HG02759 (cell line): Measurements from ENCODE around the gene CDON.

Experiments
- ATAC-seq: cut with Tn5 transposase; IDR thresholded peaks from one replicate; pipeline ENCODE4 v1.9.1; 2021; ENCODE audit warnings: mild to moderate bottlenecking, moderate library complexity; ENCODE audit not compliant: unreplicated experiment

CDON gene

DNA sequence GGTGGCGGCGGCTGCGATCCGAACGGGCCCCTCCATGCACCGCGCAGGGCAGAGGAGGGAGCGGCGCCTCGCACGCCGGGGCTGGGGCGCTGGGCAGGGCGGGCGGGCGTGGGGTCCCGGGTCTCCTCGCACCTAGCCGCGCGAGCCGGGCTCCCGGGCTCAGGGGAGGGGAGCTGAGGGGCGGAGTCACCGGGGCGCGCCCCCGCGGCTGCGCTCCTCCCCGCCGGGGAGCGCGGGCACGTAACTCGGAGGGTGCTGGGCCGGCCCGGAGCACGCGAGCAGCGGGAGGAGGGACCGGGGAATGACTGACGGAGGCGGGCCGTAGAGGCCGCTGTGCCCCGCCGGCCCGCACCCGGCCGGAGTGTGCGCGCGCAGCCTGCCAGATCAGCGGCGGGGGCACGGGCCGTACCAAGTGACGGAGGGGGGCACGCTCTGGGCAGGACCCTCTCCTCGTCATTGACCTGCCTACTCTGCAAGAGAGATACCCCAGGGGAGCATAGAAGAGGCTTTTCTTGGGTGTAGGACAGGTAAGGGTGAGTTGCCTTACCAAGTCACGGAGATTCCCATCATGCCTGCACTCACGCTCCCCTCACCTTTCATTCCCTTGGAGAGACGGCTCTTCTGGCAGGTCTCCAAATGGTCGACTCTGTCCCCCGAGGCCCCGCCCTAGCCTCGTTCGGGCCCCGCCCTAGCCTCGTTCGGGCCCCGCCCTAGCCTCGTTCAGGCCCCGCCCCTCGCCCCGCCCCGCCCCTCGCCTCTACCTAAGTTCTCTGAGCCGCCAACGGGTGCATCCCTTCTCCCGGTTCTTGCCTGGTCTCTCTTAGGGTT lies at the start of gene CDON:
CDON (minus strand) TSS at position 188 of the 828 bp plus-strand sequence. CDS start 39,390 bp downstream, outside the sequence.
- peak; percentile 98 for ATAC-seq

DNA sequence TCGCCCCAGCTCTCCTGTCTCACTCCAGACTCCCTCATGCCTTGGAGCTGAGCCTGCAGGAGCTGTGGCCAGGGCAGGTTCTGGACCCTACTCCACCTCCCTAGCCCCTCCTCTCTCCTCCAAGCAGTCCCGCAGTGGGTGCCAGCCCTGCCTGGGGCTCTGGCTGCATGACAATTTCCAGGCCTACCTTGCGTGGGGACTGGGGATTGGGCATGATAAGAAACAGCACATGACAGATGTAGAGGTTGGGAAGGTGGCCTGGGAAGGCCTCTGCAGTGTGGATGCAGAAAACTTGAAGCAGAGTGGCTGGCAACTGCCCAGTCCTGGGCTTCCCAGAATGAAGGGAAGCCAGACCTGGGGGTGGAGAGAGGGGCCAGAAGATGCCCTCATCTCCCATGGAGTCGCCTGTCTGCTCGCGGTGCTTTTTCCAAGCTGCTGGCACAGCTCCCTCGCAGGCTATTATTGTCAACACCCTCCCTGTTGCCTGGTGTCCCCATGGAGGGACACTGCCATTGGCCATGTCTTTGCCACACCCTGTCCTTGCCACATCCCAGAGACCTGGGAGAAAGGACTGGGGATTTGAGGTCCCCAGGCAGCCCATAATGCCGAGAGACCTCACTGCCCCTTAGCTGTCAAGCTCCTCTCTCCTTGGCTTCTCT lies 48.9 kb upstream of the CDON start:
- no peak for ATAC-seq

GRCh38 chr11:126109941-126110731 lies 47.5 kb upstream of the CDON start:
- ATAC-seq: no peak

DNA sequence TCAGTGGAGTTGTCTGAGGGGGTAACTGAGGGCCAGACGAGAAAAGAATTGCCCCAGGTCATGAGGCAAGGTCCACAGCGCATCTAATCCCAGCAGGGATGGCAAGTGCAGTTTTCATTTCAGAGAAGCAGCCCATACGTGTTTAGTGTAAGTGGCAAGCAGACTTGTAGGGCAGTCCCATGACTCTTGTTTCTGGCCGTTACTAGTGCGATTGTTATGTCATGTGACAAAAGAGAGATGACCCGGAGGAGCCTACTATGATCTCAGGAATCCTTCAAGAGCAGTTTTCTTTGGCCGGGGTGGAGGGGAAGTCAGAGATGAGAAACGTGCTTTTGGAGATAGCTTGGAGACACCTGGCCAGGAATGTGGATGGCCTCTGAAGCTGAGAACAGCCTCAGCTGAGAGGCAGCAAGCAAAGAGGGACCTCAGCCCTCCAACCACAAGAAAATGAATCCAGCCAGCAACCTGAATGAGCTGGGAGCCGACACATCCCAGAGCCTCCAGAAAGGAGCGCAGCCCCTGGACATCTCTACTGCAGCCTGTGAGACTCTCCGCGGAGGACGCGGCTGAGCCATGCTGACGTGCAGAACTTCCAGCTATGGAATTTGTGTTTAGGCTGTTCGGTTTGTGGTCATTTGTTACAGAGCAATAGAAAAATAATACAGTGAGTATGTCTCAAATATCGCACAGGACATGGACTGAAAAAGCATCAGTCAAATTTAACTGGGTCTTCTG lies 44.1 kb upstream of the CDON start:
- ATAC-seq: no peak

- ATAC-seq: no peak
Measured at GRCh38 chr11:126105748-126106080, 43.0 kb upstream of the CDON start.

- no peak for ATAC-seq
Measured at GRCh38 chr11:126105022-126105747, 42.5 kb upstream of the CDON start.

DNA sequence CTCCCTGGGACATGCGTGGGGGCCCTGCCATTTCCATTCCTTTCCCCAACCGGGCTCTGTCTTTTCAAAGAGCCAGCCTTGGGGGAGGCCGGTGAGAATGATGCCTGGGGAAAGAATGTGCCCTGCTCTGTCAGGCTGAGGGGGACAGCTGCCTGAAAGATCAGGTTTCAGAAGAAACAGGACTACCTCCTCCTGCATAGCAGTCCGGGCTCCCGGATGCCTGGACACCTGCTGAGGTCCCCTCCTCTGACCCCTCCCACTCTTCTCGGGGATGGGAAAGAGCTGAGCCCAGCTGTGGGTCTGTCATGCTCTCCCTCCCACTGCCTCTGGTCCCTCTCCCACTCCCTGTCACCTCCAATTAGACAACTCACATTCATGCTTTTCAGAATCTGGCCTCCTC lies 41.8 kb upstream of the CDON start:
- ATAC-seq: no peak

- no peak for ATAC-seq
Measured at GRCh38 chr11:126103150-126103549, 40.5 kb upstream of the CDON start.

GRCh38 chr11:126102436-126102981 lies 39.8 kb upstream of the CDON start:
- ATAC-seq: no peak

GRCh38 chr11:126101930-126102283 lies 39.2 kb upstream of the CDON start:
- ATAC-seq: no peak

- no peak for ATAC-seq
Measured at GRCh38 chr11:126101251-126101929, 38.7 kb upstream of the CDON start.

- no peak for ATAC-seq
Measured at GRCh38 chr11:126100716-126101115, 38.0 kb upstream of the CDON start.

DNA sequence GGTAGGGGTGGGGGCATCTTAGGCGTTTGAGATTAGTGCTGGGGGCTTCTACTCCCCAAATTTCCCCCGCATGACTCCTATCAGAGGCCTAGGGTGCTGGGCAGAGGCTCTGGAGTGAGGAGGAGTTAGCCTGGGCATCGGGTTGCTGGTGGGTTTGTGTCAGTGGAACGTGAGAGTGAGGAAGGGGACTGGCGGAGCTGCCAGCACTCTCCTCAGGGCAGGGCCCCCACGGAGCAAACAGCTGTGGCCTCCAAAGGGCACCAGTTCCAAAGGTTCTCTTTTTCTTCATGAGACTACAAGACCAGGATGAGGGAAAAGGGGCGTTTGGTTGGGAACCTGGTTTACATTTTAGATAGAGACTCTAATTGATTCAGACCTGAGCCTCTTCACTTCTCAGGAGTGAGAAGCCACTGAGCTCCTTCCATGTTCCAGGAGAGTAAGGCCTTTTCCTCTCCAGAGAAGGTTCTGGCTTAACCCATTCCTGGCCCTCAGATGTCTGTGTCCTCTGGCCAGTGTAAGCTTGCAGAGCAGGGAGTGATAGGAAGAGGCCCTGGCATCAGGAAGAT lies 35.6 kb upstream of the CDON start:
- ATAC-seq: no peak

DNA sequence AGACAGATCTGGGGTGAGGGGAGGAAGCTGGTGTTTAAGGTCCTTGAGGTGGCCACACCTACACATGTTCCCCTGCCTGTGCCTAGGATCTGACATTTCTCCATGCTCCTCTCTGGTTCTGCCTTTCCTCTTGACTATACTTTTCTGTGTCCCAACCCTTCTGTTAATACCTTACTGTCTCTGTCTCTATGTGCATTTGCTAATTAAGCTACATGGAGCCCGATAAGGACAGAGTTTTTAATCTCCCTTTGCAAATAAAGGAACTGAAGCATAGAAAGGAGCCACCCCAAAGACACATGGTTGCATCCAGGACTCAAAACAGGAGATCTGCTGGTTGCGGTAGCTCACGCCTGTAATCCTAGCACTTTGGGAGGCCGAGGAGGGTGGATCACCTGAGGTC lies 33.1 kb upstream of the CDON start:
- ATAC-seq: no peak

DNA sequence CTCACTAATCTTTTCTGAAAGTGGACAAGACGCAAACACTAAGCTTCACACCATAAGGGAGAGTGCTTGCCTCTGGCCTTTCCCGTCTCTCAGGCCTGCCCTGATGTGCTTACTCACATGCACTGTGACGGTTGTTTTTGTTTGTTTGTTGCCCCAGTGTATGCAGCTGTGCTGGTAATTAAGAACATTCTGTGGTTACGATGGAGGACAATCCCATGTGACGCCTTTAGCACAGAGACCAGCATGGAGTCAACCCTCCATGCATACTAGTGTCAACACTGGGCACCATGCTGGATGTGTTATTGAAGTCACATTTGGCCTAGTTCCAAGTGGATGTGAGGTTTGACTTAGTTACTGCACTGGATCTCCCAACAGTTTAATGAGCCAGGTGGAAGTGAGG lies 27.8 kb upstream of the CDON start:
- ATAC-seq: no peak

DNA sequence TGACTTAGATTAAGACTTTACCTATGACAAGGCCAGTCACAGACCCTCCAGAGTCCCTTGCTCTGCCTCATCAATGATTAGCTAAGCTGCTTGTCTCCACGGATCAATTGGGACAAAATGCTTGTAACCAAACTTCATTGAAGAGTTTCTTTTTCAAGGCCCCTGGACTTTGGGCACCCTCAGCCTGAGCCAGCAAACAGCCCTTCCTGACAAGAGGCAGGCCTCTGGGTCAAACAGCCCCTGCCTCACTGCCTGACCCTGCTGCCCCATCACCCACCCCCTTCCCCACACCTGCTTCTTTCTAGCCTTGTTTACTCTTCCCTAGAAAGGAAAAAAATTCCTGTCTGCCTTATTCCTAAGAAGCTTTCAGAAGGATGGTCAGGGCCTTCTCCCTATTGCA lies 26.3 kb upstream of the CDON start:
- ATAC-seq: no peak

GRCh38 chr11:126086248-126086647 lies 23.6 kb upstream of the CDON start:
- no peak for ATAC-seq

- ATAC-seq: no peak
Measured at GRCh38 chr11:126084608-126084912, 21.9 kb upstream of the CDON start.

GRCh38 chr11:126083829-126084607 lies 21.4 kb upstream of the CDON start:
- ATAC-seq: no peak
